Activated CD4-positive, alpha-beta T cell treated with anti-CD3 and anti-CD28 coated beads, Interleukin-2, amount 50 U/mL, for 24 hours (primary cell): ENCODE measurements around the gene GTF3C5.
"Not testable (repeated sequence)": the region's sequence is repeated elsewhere in the genome, so short reads cannot be mapped to it uniquely, and the experiment has no call there.

Source experiments
- DNase-seq, 2 donors: peaks; one replicate each; pipeline ENCODE4 v3.0.0-alpha.2; 2020; ENCODE audit warnings: low read depth in 1 of 2, low spot score in 1 of 2

Gene GTF3C5

GRCh38 chr9:133028221-133028620 lies 2.6 kb upstream of the GTF3C5 start:
- no peak for DNase-seq

DNA sequence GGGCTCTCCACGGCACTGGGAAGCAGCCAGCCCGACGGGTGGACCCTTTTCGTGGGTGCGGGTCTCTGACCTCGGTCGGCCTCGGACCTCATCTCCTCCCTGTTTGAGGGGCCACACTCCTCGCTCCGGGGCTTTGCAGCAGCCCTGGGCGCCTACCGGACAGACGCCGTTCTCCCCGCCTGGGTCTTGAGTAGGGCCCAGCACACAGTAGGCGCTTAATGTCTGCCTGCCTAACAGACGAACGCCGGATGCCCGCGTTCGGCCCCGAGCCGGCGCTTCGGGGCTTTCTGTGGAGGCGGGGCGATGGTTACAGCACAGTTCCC lies 842 bp upstream of the GTF3C5 start:
- DNase-seq: no peak

DNA sequence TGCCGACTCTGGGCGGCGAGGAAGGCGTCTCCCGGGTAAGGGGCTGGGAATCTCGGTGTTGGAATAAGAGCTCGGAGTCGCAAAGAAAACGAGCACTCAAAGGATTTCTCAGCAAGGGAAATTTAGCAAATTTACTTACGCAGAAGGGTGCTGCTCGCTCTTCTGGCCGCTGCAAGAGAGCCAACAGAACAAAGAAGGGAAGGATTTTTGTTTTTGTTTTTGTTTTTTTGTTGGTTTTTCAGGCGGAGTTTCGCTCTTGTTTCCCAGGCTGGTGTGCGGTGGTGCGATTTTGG lies 279 bp downstream of the GTF3C5 start:
- DNase-seq: no peak

GRCh38 chr9:133031496-133031911 lies 707 bp downstream of the GTF3C5 start:
- DNase-seq: no peak

DNA sequence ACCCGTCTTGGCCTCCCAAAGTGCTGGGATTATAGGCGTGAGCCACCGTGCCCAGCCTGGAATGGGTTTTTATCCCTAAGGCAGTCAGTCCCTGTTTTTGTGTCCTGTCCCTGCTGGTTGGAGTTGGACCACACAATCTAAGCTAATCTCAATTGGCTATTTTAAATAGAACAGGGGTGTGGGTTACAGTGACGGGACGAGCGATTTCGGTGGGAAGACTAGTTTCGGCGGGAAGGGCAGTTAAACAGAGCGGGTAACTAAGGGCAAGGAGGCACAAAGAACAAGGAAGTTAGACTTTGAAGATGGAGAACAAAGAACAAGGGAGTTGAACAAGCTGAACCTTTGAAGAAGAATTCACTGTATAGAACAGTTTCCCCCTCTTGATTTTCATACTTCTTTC lies 1.4 kb downstream of the GTF3C5 start:
- DNase-seq: no peak

GRCh38 chr9:133035669-133036068 lies 4.9 kb downstream of the GTF3C5 start:
- no peak for DNase-seq

- no peak for DNase-seq
These were observed 7.1 kb downstream of the GTF3C5 start for GRCh38 chr9:133037775-133038515.

DNA sequence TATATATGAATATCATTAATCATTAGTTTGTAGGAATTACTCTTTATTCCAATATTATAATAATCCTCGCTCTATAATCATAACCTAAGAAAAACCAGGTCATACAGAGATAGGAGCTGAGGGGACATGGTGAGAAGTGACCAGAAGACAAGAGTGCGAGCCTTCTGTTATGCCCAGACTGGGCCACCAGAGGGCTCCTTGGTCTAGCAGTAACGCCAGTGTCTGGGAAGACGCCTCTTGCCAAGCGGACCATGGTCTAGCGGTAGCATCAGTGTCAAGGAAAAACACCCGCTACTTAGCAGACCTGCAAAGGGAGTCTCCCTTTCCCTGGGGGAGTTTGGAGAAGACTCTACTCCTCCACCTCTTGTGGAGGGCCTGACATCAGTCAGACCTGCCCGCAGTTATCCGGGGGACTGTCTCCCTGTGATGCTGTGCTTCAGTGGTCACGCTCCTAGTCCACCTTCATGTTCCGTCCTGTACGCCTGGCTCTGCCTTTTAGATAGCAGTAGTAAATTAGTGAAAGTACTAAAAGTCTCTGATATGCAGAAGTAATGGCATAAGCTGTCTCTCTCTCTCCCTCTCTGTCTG lies 10.2 kb downstream of the GTF3C5 start:
- DNase-seq: not testable (repeated sequence)

GRCh38 chr9:133041958-133042357 lies 11.2 kb downstream of the GTF3C5 start:
- no peak for DNase-seq

DNA sequence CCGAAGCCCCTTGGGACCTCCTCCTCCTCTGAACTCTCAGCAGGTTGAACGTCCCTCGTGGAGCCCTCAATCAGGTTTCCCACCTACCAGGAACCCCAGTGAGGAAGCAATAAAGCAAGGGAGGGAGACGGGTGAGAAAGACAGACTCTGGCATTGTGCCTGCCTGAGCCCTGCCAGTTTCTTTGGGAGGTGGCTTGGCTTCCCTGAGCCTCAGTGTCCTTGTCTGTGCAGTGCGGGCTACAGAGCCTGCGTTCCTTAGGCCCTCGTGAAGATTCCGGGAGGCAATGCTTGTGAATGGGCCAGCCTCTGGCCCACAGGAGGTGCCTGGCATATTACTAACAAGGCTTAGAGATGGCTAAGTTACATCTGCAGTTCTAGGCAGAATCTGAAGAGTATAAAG lies 11.9 kb downstream of the GTF3C5 start:
- DNase-seq: no peak

GRCh38 chr9:133043449-133044035 lies 12.7 kb downstream of the GTF3C5 start:
- DNase-seq: no peak

DNA sequence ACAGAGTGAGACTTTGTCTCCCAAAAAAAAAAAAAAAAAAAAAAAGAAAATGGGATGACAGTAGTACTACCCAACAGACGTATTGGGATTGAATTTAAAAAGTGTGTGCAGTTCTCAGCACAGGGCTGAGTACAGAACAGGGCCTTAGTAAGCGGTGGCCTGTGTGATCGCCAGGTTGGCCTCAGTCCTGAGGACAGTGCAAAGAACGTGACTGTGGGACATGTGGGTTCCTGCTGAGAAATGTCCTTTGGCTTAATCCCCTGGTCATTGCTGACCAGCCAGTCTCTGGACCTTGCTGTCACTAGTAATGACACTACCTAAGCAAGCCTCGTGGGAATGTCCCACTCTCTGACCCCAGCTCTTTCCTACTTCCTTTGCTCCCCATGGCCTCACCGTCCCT lies 13.3 kb downstream of the GTF3C5 start:
- no peak for DNase-seq

- DNase-seq: no peak
These were observed 13.9 kb downstream of the GTF3C5 start for GRCh38 chr9:133044661-133045060.

DNA sequence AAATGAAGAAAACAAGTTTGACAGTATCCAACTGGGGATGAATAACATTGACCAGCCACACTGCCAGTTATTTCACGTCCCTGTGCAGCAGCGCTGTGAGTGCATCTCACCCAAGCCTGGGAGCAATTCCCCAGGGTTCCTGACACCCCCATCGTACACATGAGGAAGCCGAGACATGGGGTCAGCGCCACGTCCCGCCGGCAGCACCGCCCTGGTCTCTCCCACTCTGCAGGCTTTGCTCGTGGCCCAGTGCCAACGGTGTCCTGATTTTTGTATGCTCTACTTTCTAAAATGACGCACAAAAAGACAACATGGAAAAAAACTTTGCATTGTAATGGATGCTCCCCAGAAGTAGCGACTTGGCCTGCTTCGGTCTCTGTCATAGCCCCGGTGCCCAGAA lies 14.3 kb downstream of the GTF3C5 start:
- DNase-seq: no peak

- no peak for DNase-seq
These were observed 15.6 kb downstream of the GTF3C5 start for GRCh38 chr9:133046196-133046899.

DNA sequence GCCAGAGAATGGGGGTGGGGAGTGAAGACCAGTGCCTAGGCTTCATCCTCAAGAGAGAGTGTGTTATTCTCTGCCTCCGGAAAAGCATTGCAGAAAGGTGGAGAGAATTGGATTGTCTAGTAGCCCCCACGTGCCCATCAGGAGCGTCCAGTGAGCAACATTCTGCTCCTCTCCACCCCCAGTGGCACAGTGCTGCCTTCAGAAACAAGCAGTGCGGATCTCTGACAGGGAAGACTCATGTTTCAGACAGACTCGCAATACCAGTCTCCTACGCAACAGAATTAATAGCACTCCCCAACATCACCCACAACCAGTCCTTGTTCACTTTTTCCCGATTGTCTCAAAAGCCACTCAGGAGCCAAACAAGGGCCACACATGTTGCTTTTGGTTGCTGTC lies 16.1 kb downstream of the GTF3C5 start:
- no peak for DNase-seq

DNA sequence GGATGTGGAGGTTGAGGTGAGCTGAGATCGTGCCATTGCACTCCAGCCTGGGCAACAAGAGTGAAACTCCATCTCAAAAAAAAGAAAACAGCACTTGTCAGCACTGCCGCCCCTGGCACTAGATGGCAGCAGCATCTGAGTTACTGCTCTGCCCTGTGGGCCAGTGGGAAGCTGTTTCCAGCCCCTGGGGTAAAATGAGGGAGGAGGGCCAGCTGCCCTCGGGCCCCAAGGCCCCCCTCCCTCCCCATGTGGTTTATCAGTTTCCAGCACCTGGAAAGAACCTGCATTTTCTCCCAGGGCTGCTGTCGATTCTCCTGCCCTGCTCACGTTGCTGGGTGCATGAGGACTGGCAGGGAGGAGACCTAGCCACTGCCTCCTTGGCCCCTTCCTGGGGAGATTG lies 17.8 kb downstream of the GTF3C5 start:
- no peak for DNase-seq

GRCh38 chr9:133049043-133049442 lies 18.2 kb downstream of the GTF3C5 start:
- no peak for DNase-seq

DNA sequence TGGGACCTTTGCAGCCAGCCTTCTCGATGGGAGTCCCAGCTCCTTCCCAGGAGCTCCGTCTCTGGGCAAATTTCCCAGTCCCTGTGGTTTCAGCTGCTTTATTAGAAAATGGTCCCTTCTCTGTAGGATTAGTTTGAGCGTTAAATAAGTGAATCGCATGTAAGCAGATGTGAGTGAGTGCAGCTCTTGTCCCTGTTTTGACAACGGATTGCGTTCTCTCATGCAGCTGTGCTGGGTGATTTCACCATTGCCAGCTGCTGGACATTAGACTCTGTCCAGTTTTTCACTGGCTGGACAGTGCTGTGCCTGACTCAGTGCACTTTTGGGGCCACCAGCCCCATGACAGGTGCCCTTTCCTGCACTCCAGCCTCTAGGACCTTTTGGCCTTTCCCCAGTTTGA lies 19.3 kb downstream of the GTF3C5 start:
- DNase-seq: no peak

DNA sequence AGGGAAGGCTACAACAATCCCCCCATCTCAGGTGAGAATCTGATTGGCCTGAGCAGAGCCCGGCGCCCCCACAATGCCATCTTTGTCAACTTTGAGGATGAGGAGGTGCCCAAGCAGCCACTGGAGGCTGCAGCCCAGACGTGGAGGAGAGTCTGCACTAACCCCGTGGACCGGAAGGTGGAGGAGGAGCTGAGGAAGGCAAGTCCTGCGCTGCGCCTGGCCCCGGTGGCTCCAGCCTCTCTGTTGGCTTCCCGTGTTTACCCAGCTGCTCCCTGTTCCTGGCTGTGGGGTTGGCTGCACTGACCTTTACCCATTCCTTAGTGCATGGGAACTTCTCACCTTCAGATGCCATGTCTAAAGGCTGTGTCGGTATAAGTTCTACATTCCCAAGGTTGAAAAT lies 20.0 kb downstream of the GTF3C5 start:
- DNase-seq: no peak

GRCh38 chr9:133051281-133051900 lies 20.6 kb downstream of the GTF3C5 start:
- DNase-seq: no peak

DNA sequence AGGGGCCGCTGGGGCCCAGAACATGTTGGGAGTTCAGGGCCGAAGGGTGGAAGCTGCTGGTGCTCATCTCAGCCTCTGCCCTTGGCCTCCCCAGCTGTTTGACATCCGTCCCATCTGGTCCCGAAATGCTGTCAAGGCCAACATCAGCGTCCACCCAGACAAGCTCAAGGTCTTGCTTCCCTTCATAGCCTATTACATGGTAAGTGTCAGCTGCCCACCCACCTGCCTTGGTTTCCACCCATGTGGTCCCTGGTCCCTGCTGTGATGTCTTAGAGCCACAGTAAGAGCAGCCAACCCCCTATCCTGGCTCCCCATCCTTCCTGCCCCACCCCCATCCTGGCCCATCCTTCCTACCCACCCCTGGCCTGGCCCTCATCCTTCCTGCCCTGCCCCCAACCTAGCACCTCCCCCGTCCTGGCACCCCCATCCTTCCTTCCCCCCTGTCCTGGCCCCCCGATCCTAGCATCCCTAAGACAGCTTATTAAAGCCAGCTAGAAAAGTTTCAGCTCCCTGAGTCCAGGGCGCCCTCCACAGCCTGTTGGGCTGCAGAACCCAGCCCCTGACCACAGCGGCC lies 21.3 kb downstream of the GTF3C5 start:
- no peak for DNase-seq
